ENCODE measurements around the gene TMEM121. TPM values are rescaled to one million over a fixed set of nuclear protein-coding genes. Genes with fewer than 3 reads are reported as not detected.

The TMEM121 gene
- total and polyA plus RNA-seq, 2 donors: 2.1 to 2.8 TPM

- Histone ChIP-seq H3K36me3 (ENCODE audit: control insufficient read depth in 2 of 2, insufficient read depth in 2 of 2, low read length in 1 of 2) (peaks cover 5 to 38% of the 10 kb centered on the region in 2 donors), H3K27me3 (ENCODE audit: control insufficient read depth in 2 of 2, insufficient read depth in 1 of 2, low read length in 1 of 2) (no peaks in the 10 kb centered on the region), H3K4me1 (ENCODE audit: control insufficient read depth in 2 of 2, insufficient read depth in 2 of 2, low read length in 2 of 2) (peaks cover 3 to 5% of the 10 kb centered on the region in 2 donors), H3K27ac (ENCODE audit: low read depth in 1 of 2, low read length in 1 of 2) (no peak overlapping the region), H3K4me3 (ENCODE audit: low read length in 2 of 2) (no peak overlapping the region), H3K9me3 (ENCODE audit: control insufficient read depth in 2 of 2, insufficient read depth in 1 of 2, low read length in 1 of 2) (no peaks in the 10 kb centered on the region)
- WGBS: 96% methylated on average over 18 of the region's 18 CpGs
- DNase-seq (ENCODE audit: low read depth in 6 of 9, low spot score in 9 of 9): no peak
Observed at GRCh38 chr14:105495990-105496830, 30.2 kb upstream of the TMEM121 start.

GRCh38 chr14:105496831-105497591 lies 29.4 kb upstream of the TMEM121 start:
- Histone ChIP-seq H3K9me3 (ENCODE audit: control insufficient read depth in 2 of 2, insufficient read depth in 1 of 2, low read length in 1 of 2) (no peaks in the 10 kb centered on the region), H3K27me3 (ENCODE audit: control insufficient read depth in 2 of 2, insufficient read depth in 1 of 2, low read length in 1 of 2) (no peaks in the 10 kb centered on the region), H3K36me3 (ENCODE audit: control insufficient read depth in 2 of 2, insufficient read depth in 2 of 2, low read length in 1 of 2) (peaks cover 5 to 38% of the 10 kb centered on the region in 2 donors), H3K4me3 (ENCODE audit: low read length in 2 of 2) (no peak overlapping the region), H3K27ac (ENCODE audit: low read depth in 1 of 2, low read length in 1 of 2) (no peak overlapping the region), H3K4me1 (ENCODE audit: control insufficient read depth in 2 of 2, insufficient read depth in 2 of 2, low read length in 2 of 2) (peaks cover 1 to 3% of the 10 kb centered on the region in 2 donors)
- 98% methylated on average over 32 of the region's 32 CpGs for WGBS
- DNase-seq (ENCODE audit: low read depth in 6 of 9, low spot score in 9 of 9): no peak

GRCh38 chr14:105497671-105498429 lies 28.5 kb upstream of the TMEM121 start:
- WGBS: 96% methylated on average over 31 of the region's 31 CpGs
- no peak for DNase-seq (ENCODE audit: low read depth in 6 of 9, low spot score in 9 of 9)
- Histone ChIP-seq H3K36me3 (ENCODE audit: control insufficient read depth in 2 of 2, insufficient read depth in 2 of 2, low read length in 1 of 2) (peaks cover 5 to 31% of the 10 kb centered on the region in 2 donors), H3K27me3 (ENCODE audit: control insufficient read depth in 2 of 2, insufficient read depth in 1 of 2, low read length in 1 of 2) (no peaks in the 10 kb centered on the region), H3K9me3 (ENCODE audit: control insufficient read depth in 2 of 2, insufficient read depth in 1 of 2, low read length in 1 of 2) (no peaks in the 10 kb centered on the region), H3K27ac (ENCODE audit: low read depth in 1 of 2, low read length in 1 of 2) (no peak overlapping the region), H3K4me1 (ENCODE audit: control insufficient read depth in 2 of 2, insufficient read depth in 2 of 2, low read length in 2 of 2) (no peaks in the 10 kb centered on the region), H3K4me3 (ENCODE audit: low read length in 2 of 2) (no peak overlapping the region)

GRCh38 chr14:105498430-105499255 lies 27.7 kb upstream of the TMEM121 start:
- Histone ChIP-seq H3K27me3 (ENCODE audit: control insufficient read depth in 2 of 2, insufficient read depth in 1 of 2, low read length in 1 of 2) (no peaks in the 10 kb centered on the region), H3K4me3 (ENCODE audit: low read length in 2 of 2) (no peak overlapping the region), H3K36me3 (ENCODE audit: control insufficient read depth in 2 of 2, insufficient read depth in 2 of 2, low read length in 1 of 2) (peaks cover 5 to 28% of the 10 kb centered on the region in 2 donors), H3K9me3 (ENCODE audit: control insufficient read depth in 2 of 2, insufficient read depth in 1 of 2, low read length in 1 of 2) (no peaks in the 10 kb centered on the region), H3K4me1 (ENCODE audit: control insufficient read depth in 2 of 2, insufficient read depth in 2 of 2, low read length in 2 of 2) (no peaks in the 10 kb centered on the region), H3K27ac (ENCODE audit: low read depth in 1 of 2, low read length in 1 of 2) (no peak overlapping the region)
- WGBS: 97% methylated on average over 36 of the region's 36 CpGs
- no peak for DNase-seq (ENCODE audit: low read depth in 6 of 9, low spot score in 9 of 9)

- Histone ChIP-seq H3K27me3 (ENCODE audit: control insufficient read depth in 2 of 2, insufficient read depth in 1 of 2, low read length in 1 of 2) (no peaks in the 10 kb centered on the region), H3K27ac (ENCODE audit: low read depth in 1 of 2, low read length in 1 of 2) (no peak overlapping the region), H3K4me3 (ENCODE audit: low read length in 2 of 2) (no peak overlapping the region), H3K36me3 (ENCODE audit: control insufficient read depth in 2 of 2, insufficient read depth in 2 of 2, low read length in 1 of 2) (peaks cover 2 to 24% of the 10 kb centered on the region in 2 donors), H3K9me3 (ENCODE audit: control insufficient read depth in 2 of 2, insufficient read depth in 1 of 2, low read length in 1 of 2) (no peaks in the 10 kb centered on the region), H3K4me1 (ENCODE audit: control insufficient read depth in 2 of 2, insufficient read depth in 2 of 2, low read length in 2 of 2) (no peaks in the 10 kb centered on the region)
- DNase-seq (ENCODE audit: low read depth in 6 of 9, low spot score in 9 of 9): no peak
- 91% methylated on average over 27 of the region's 27 CpGs for WGBS
Observed at GRCh38 chr14:105499256-105500035, 26.9 kb upstream of the TMEM121 start.

GRCh38 chr14:105500036-105500725 lies 26.2 kb upstream of the TMEM121 start:
- Histone ChIP-seq H3K27me3 (ENCODE audit: control insufficient read depth in 2 of 2, insufficient read depth in 1 of 2, low read length in 1 of 2) (peaks cover 0 to 2% of the 10 kb centered on the region in 2 donors), H3K4me3 (ENCODE audit: low read length in 2 of 2) (no peak overlapping the region), H3K4me1 (ENCODE audit: control insufficient read depth in 2 of 2, insufficient read depth in 2 of 2, low read length in 2 of 2) (no peaks in the 10 kb centered on the region), H3K27ac (ENCODE audit: low read depth in 1 of 2, low read length in 1 of 2) (no peak overlapping the region), H3K9me3 (ENCODE audit: control insufficient read depth in 2 of 2, insufficient read depth in 1 of 2, low read length in 1 of 2) (no peaks in the 10 kb centered on the region), H3K36me3 (ENCODE audit: control insufficient read depth in 2 of 2, insufficient read depth in 2 of 2, low read length in 1 of 2) (peaks cover 2 to 21% of the 10 kb centered on the region in 2 donors)
- DNase-seq (ENCODE audit: low read depth in 6 of 9, low spot score in 9 of 9): no peak
- WGBS: 95% methylated on average over 21 of the region's 21 CpGs

- no peaks in the 10 kb centered on the region for H3K9me3 ChIP-seq (ENCODE audit: control insufficient read depth in 2 of 2, insufficient read depth in 1 of 2, low read length in 1 of 2)
- WGBS: 84% methylated on average over 10 of the region's 10 CpGs
- no peak overlapping the region for H3K4me3 ChIP-seq (ENCODE audit: low read length in 2 of 2)
- no peak overlapping the region for H3K27ac ChIP-seq (ENCODE audit: low read depth in 1 of 2, low read length in 1 of 2)
- peaks cover 0 to 3% of the 10 kb centered on the region in 2 donors for H3K27me3 ChIP-seq (ENCODE audit: control insufficient read depth in 2 of 2, insufficient read depth in 1 of 2, low read length in 1 of 2)
- no peak for DNase-seq (ENCODE audit: low read depth in 6 of 9, low spot score in 9 of 9)
- H3K36me3 ChIP-seq (ENCODE audit: control insufficient read depth in 2 of 2, insufficient read depth in 2 of 2, low read length in 1 of 2): peaks cover 0 to 21% of the 10 kb centered on the region in 2 donors
- no peaks in the 10 kb centered on the region for H3K4me1 ChIP-seq (ENCODE audit: control insufficient read depth in 2 of 2, insufficient read depth in 2 of 2, low read length in 2 of 2)
Observed at GRCh38 chr14:105500726-105501101, 25.7 kb upstream of the TMEM121 start.

All from thymus (tissue), 11 donors.